Fibroblast of the aortic adventitia (primary cell): ENCODE measurements around the gene PRELID2. TPM values are rescaled to one million over a fixed set of nuclear protein-coding genes. Genes with fewer than 3 reads are reported as not detected.
"Not testable (repeated sequence)": the region's sequence is repeated elsewhere in the genome, so short reads cannot be mapped to it uniquely, and the experiment has no call there.

Source experiments
- DNase-seq: peaks from one replicate; pipeline ENCODE4 v3.0.0-alpha.2; 2010; ENCODE audit warnings: low read depth
- H3K4me3 ChIP-seq: 2 replicates; pipeline ENCODE4 v1.5.1; 2011; ENCODE audit warnings: low read depth, mild to moderate bottlenecking, control low read depth, low read length, moderate library complexity
- CTCF ChIP-seq: IDR thresholded peaks from 2 replicates; pipeline ENCODE4 v1.5.1; 2011; ENCODE audit warnings: mild to moderate bottlenecking, low read length, control low read depth, inconsistent platforms; ENCODE audit not compliant: insufficient read depth
- total RNA-seq: library from RNA; depleted of rRNA; stranded (reverse); fragments of >200 nt; gene quantifications from 2 replicates; pipeline ENCODE4 v1.2.3, GENCODE V29; 2012; ENCODE audit warnings: low replicate concordance

The PRELID2 gene
- total RNA-seq, 1 donor, result 35.4 TPM

DNA sequence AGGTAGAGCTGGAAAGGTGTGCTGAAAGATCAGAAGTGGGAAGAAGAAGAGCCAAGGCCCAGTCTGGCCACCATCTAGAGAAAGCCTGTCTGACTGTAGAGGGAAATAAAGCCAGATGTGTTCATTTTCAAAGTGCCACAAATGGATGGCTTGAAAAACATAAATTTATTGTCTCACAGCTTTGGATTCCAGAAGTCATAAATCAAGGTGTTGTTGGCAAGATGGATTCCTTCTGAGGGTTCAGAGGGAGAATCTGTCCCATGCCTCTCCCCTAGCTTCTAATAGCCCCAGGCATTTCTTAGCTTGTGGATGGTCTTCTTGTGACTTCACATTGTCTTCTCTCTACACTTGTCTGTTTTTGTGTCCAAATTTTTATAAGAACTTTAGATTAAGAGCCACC, 6.2 kb upstream of the PRELID2 start:
- DNase-seq, result no peak
- H3K4me3 ChIP-seq, result no peak overlapping the region
- no peak for TF ChIP-seq CTCF

DNA sequence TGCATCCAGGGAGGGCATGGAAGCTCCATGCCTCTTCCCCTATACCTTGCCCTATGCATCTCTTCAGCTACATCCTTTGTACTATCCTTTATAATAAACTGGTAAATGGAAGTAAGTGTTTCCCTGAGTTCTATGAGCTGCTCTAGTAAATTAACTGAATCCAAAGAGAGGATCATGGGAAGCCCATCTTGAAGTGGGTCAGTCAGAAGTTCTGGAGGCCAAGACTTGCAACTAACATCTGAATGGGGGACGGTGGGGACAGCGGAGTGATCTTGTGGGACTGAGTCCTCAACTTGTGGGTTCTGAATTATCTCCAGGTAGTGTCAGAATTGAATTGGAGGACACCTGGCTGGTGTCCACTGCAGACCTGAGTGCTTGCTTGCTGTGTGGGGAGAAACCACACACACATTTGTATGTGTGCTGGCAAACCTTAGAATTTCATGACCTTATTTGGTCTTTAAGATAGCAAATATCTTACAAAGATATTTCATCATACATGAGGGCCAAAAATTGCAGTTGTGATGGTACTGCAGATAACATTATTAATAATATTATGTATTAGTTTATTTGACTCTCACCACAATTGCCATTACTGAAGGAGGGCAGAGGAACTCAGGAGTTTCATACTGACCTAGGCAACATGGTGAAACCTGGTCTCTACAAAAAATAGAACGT, 5.5 kb upstream of the PRELID2 start:
- no peak overlapping the region for H3K4me3 ChIP-seq
- no peak for TF ChIP-seq CTCF
- peak; percentile 32 for DNase-seq

GRCh38 chr5:145838276-145838675, 3.1 kb upstream of the PRELID2 start:
- no peak for TF ChIP-seq CTCF
- no peak for DNase-seq

DNA sequence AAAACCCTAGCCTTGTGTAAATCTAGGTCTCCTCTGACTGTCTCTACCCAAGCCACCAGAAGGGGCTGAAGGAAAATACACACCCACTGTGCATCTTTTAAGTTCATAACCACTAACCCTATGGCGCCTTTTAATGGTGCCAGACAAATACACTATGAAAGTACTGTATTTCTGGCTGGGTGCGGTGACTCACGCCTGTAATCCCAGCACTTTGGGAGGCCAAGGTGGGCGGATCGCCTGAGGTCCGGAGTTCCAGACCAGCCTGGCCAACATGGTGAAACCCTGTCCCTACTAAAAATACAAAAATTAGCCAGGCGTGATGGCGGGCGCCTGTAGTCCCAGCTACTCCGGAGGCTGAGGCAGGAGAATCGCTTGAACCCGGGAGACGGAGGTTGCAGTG, 1.1 kb upstream of the PRELID2 start:
- DNase-seq, H3K4me3 ChIP-seq: not testable (repeated sequence)

More at GRCh38 chr5:145838276-145838675, 3.1 kb upstream of the PRELID2 start:
- H3K4me3 ChIP-seq, result no peak overlapping the region

DNA sequence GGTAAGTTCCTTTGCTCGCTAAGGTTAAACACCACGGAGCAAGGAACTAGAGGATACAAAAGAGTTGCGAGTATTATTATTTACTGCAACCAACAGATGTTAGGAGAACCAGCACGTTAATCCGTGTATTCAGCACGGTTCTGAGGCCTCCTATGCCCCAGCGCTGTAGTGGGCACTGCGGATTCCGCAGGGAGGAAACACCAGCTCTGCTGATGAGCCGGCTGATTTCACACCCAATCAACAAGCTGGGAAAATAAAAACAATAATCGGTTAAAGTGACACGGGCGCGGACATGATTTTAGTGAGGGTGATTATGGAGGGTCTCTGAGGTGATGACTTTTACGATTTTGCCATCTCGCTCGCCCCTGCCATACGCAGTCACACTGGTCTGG, 702 bp upstream of the PRELID2 start:
- no peak for DNase-seq
- no peak for TF ChIP-seq CTCF
- peak overlapping the region; percentile 85 for H3K4me3 ChIP-seq

- no peak for TF ChIP-seq CTCF
- DNase-seq, result no peak
- H3K4me3 ChIP-seq, result peak overlapping the region; percentile 85
These were observed 607 bp downstream of the PRELID2 start for GRCh38 chr5:145834554-145834916.

- DNase-seq, result no peak
- no peak overlapping the region for H3K4me3 ChIP-seq
- TF ChIP-seq CTCF, result no peak
These were observed 1.4 kb downstream of the PRELID2 start for GRCh38 chr5:145833631-145834200.
